HEK293 (cell line): ENCODE results near the gene NPNT.

ENCODE experiments used
- CTCF ChIA-PET: fragments of 350-600 bp; formaldehyde crosslinking; extraction: SDS; loops from one replicate; lab custom pipeline; 2021; ENCODE audit warnings: antibody characterized with exemption; lab: Yijun Ruan, JAX
- POLR2A ChIA-PET: fragments of 300-600 bp; formaldehyde crosslinking; extraction: SDS; loops from one replicate; lab custom pipeline; 2020; ENCODE audit warnings: antibody characterized with exemption, inconsistent platforms; lab: Yijun Ruan, JAX
- H3K27ac ChIP-seq: fragments of 200-500 bp; sonication (Bioruptor generic); 2 replicates; pipeline ENCODE4 v1.5.1; 2014; ENCODE audit warnings: low read depth, low read length, control low read depth, inconsistent platforms; ENCODE audit errors: extremely low read depth
- H3K36me3 ChIP-seq, 2 experiments: fragments of 200-500 bp in 1 of 2; sonication (Bioruptor generic) in 1 of 2; 1 replicate in 1 of 2; 2 replicates in 1 of 2; pipeline ENCODE4 v1.5.1; 2014 to 2017; ENCODE audit warnings: inconsistent platforms in 2 of 2, low read length in 2 of 2; ENCODE audit not compliant: control insufficient read depth in 2 of 2, insufficient read depth in 1 of 2
- H3K4me1 ChIP-seq: fragments of 200-500 bp; sonication (Bioruptor generic); 2 replicates; pipeline ENCODE4 v1.5.1; 2014; ENCODE audit warnings: mild to moderate bottlenecking, low read length, inconsistent platforms; ENCODE audit not compliant: control insufficient read depth, insufficient read depth
- H3K4me3 ChIP-seq: 2 replicates; pipeline ENCODE4 v1.5.1; 2011; ENCODE audit warnings: low read depth, mild to moderate bottlenecking, control low read depth, low read length, moderate library complexity
- H3K9me3 ChIP-seq: fragments of 200-500 bp; sonication (Bioruptor generic); 2 replicates; pipeline ENCODE4 v1.5.1; 2014; ENCODE audit warnings: low read depth, low read length, inconsistent platforms; ENCODE audit not compliant: control insufficient read depth, insufficient read depth
- AEBP2 ChIP-seq: fragments of 450-650 bp; formaldehyde crosslinking; IDR thresholded peaks from 2 replicates; pipeline ENCODE4 v1.5.1; 2016; ENCODE audit warnings: missing biosample characterization, missing genetic modification characterization, borderline replicate concordance
- EGR2 ChIP-seq: fragments of 450-650 bp; formaldehyde crosslinking; IDR thresholded peaks from 2 replicates; pipeline ENCODE4 v1.5.1; 2016; ENCODE audit warnings: low read depth, missing biosample characterization, missing genetic modification characterization
- HOXD13 ChIP-seq: sonication (generic); formaldehyde crosslinking; IDR thresholded peaks from 2 replicates; pipeline ENCODE4 v1.8.0; 2022; ENCODE audit warnings: missing genetic modification reagents, borderline replicate concordance
- IKZF3 ChIP-seq: fragments of 450-650 bp; IDR thresholded peaks from 2 replicates; pipeline ENCODE4 v1.5.0; 2018; ENCODE audit warnings: missing biosample characterization, mild to moderate bottlenecking, missing genetic modification characterization, moderate library complexity
- OSR2 ChIP-seq: fragments of 450-650 bp; formaldehyde crosslinking; IDR thresholded peaks from 2 replicates; pipeline ENCODE4 v1.5.1; 2016; ENCODE audit warnings: missing biosample characterization, missing genetic modification characterization
- OVOL3 ChIP-seq: fragments of 450-650 bp; formaldehyde crosslinking; IDR thresholded peaks from 2 replicates; pipeline ENCODE4 v1.5.1; 2016; ENCODE audit warnings: missing biosample characterization, missing genetic modification characterization
- ZNF175 ChIP-seq: fragments of 450-650 bp; formaldehyde crosslinking; IDR thresholded peaks from 2 replicates; pipeline ENCODE4 v1.5.1; 2016; ENCODE audit warnings: missing biosample characterization, missing genetic modification characterization
- ZNF23 ChIP-seq: fragments of 450-650 bp; formaldehyde crosslinking; IDR thresholded peaks from 2 replicates; pipeline ENCODE4 v1.5.1; 2016; ENCODE audit warnings: missing biosample characterization, missing genetic modification characterization, borderline replicate concordance
- ZNF274 ChIP-seq, 2 experiments: fragments of 200-500 bp in 1 of 2; fragments of 450-650 bp in 1 of 2; sonication (Bioruptor generic) in 1 of 2; formaldehyde crosslinking in 1 of 2; IDR thresholded peaks; 2 replicates each; pipeline versions ENCODE4 v1.5.1 to v1.6.1; 2014 to 2016; ENCODE audit warnings: borderline replicate concordance in 1 of 2, inconsistent platforms in 1 of 2, low read length in 1 of 2, missing biosample characterization in 1 of 2, missing genetic modification characterization in 1 of 2
- ZNF362 ChIP-seq: fragments of 450-650 bp; formaldehyde crosslinking; IDR thresholded peaks from 2 replicates; pipeline ENCODE4 v1.5.1; 2016; ENCODE audit warnings: missing biosample characterization, missing genetic modification characterization
- ZNF416 ChIP-seq: fragments of 450-650 bp; formaldehyde crosslinking; IDR thresholded peaks from 2 replicates; pipeline ENCODE4 v1.5.1; 2016; ENCODE audit warnings: missing biosample characterization, missing genetic modification characterization
- ZNF473 ChIP-seq: fragments of 450-650 bp; formaldehyde crosslinking; IDR thresholded peaks from 2 replicates; pipeline ENCODE4 v1.5.1; 2017; ENCODE audit warnings: missing biosample characterization, missing genetic modification characterization
- ZNF555 ChIP-seq: fragments of 450-650 bp; formaldehyde crosslinking; conservative IDR thresholded peaks from 2 replicates; pipeline ENCODE4 v1.5.1; 2017; ENCODE audit warnings: missing biosample characterization, mild to moderate bottlenecking, missing genetic modification characterization, inconsistent platforms
- ZNF623 ChIP-seq: fragments of 450-650 bp; formaldehyde crosslinking; IDR thresholded peaks from 2 replicates; pipeline ENCODE4 v1.5.1; 2016; ENCODE audit warnings: missing biosample characterization, missing genetic modification characterization
- ZNF626 ChIP-seq: fragments of 450-650 bp; sonication (Bioruptor Pico); formaldehyde crosslinking; IDR thresholded peaks from 2 replicates; pipeline ENCODE4 v1.5.1; 2018; ENCODE audit warnings: missing biosample characterization, missing genetic modification characterization, inconsistent platforms
- ZNF629 ChIP-seq: fragments of 450-650 bp; formaldehyde crosslinking; IDR thresholded peaks from 2 replicates; pipeline ENCODE4 v1.5.1; 2017; ENCODE audit warnings: missing biosample characterization, missing genetic modification characterization
- ZNF660 ChIP-seq: fragments of 450-650 bp; IDR thresholded peaks from 2 replicates; pipeline ENCODE4 v1.5.1; 2018; ENCODE audit warnings: missing biosample characterization, mild to moderate bottlenecking, missing genetic modification characterization
- ZNF701 ChIP-seq: fragments of 450-650 bp; formaldehyde crosslinking; IDR thresholded peaks from 2 replicates; pipeline ENCODE4 v1.5.1; 2016; ENCODE audit warnings: missing biosample characterization, missing genetic modification characterization
- ZNF707 ChIP-seq: fragments of 450-650 bp; formaldehyde crosslinking; IDR thresholded peaks from 2 replicates; pipeline ENCODE4 v1.5.1; 2016; ENCODE audit warnings: missing biosample characterization, missing genetic modification characterization
- ZNF777 ChIP-seq: fragments of 450-650 bp; formaldehyde crosslinking; IDR thresholded peaks from 2 replicates; pipeline ENCODE4 v1.5.1; 2017; ENCODE audit warnings: missing biosample characterization, missing genetic modification characterization, borderline replicate concordance
- ZNF837 ChIP-seq: fragments of 450-650 bp; formaldehyde crosslinking; IDR thresholded peaks from 2 replicates; pipeline ENCODE4 v1.5.1; 2016; ENCODE audit warnings: missing biosample characterization, missing genetic modification characterization
- ZSCAN16 ChIP-seq: fragments of 450-650 bp; formaldehyde crosslinking; IDR thresholded peaks from 2 replicates; pipeline ENCODE4 v1.5.1; 2016; ENCODE audit warnings: missing biosample characterization, missing genetic modification characterization
- TF ChIP-seq, protein P1 (sequence below): fragments of 450-650 bp; formaldehyde crosslinking; IDR thresholded peaks from 2 replicates; pipeline ENCODE4 v1.5.1; 2016; ENCODE audit warnings: missing biosample characterization, missing genetic modification characterization
- TF ChIP-seq, protein P2 (sequence below): fragments of 450-650 bp; formaldehyde crosslinking; IDR thresholded peaks from 2 replicates; pipeline ENCODE4 v1.5.1; 2016; ENCODE audit warnings: missing biosample characterization, missing genetic modification characterization, low read depth
- TF ChIP-seq, protein P3 (sequence below): fragments of 450-650 bp; formaldehyde crosslinking; IDR thresholded peaks from 2 replicates; pipeline ENCODE4 v1.5.1; 2017; ENCODE audit warnings: missing biosample characterization, mild to moderate bottlenecking, missing genetic modification characterization, moderate library complexity
- TF ChIP-seq, protein P4 (sequence below): fragments of 450-650 bp; IDR thresholded peaks from 2 replicates; pipeline ENCODE4 v1.5.1; 2018; ENCODE audit warnings: missing biosample characterization, missing genetic modification characterization

Gene NPNT

DNA sequence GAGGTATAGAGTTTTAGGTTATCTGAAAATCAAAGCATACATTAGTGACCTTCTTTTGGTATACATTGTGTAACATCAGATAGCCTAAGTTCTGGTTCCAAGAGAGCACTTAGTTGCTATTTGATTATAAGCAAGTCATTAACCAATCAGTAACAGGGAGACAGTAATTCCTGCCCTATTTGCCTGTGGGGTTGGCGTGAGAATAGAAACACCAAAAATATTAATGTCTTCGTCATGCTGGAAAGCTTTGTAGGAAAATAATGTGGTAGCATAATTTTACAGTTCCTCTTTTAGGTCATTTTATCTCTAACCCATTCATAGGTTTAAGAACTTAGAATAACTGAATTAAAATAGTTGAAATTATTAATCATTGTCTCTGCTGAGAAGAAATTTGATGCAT lies 37.8 kb downstream of the NPNT start:
- Histone ChIP-seq H3K36me3 (no peaks in the 10 kb centered on the region; a peak in 1 of 3 replicates), H3K4me1 (no peaks in the 10 kb centered on the region), H3K27ac (no peak overlapping the region), H3K4me3 (no peak overlapping the region), H3K9me3 (no peaks in the 10 kb centered on the region)
- POLR2A ChIA-PET: no interaction called here
- CTCF ChIA-PET: no interaction called here
- TF ChIP-seq, protein P1, sequence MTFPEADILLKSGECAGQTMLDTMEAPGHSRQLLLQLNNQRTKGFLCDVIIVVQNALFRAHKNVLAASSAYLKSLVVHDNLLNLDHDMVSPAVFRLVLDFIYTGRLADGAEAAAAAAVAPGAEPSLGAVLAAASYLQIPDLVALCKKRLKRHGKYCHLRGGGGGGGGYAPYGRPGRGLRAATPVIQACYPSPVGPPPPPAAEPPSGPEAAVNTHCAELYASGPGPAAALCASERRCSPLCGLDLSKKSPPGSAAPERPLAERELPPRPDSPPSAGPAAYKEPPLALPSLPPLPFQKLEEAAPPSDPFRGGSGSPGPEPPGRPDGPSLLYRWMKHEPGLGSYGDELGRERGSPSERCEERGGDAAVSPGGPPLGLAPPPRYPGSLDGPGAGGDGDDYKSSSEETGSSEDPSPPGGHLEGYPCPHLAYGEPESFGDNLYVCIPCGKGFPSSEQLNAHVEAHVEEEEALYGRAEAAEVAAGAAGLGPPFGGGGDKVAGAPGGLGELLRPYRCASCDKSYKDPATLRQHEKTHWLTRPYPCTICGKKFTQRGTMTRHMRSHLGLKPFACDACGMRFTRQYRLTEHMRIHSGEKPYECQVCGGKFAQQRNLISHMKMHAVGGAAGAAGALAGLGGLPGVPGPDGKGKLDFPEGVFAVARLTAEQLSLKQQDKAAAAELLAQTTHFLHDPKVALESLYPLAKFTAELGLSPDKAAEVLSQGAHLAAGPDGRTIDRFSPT (tag by site-specific recombination): no peak
- TF ChIP-seq ZNF837 (no peak), ZNF660 (no peak), ZNF623 (no peak), ZNF626 (no peak), ZSCAN16 (tag by site-specific recombination) (no peak), EGR2 (tag by site-specific recombination) (no peak), IKZF3 (tag by site-specific recombination) (no peak), ZNF707 (no peak), ZNF416 (tag by site-specific recombination) (no peak), ZNF362 (tag by site-specific recombination) (no peak)
- TF ChIP-seq, protein P2, sequence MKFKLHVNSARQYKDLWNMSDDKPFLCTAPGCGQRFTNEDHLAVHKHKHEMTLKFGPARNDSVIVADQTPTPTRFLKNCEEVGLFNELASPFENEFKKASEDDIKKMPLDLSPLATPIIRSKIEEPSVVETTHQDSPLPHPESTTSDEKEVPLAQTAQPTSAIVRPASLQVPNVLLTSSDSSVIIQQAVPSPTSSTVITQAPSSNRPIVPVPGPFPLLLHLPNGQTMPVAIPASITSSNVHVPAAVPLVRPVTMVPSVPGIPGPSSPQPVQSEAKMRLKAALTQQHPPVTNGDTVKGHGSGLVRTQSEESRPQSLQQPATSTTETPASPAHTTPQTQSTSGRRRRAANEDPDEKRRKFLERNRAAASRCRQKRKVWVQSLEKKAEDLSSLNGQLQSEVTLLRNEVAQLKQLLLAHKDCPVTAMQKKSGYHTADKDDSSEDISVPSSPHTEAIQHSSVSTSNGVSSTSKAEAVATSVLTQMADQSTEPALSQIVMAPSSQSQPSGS: no peak
- TF ChIP-seq, protein P3, sequence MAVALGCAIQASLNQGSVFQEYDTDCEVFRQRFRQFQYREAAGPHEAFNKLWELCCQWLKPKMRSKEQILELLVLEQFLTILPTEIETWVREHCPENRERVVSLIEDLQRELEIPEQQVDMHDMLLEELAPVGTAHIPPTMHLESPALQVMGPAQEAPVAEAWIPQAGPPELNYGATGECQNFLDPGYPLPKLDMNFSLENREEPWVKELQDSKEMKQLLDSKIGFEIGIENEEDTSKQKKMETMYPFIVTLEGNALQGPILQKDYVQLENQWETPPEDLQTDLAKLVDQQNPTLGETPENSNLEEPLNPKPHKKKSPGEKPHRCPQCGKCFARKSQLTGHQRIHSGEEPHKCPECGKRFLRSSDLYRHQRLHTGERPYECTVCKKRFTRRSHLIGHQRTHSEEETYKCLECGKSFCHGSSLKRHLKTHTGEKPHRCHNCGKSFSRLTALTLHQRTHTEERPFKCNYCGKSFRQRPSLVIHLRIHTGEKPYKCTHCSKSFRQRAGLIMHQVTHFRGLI (tag by site-specific recombination): no peak

DNA sequence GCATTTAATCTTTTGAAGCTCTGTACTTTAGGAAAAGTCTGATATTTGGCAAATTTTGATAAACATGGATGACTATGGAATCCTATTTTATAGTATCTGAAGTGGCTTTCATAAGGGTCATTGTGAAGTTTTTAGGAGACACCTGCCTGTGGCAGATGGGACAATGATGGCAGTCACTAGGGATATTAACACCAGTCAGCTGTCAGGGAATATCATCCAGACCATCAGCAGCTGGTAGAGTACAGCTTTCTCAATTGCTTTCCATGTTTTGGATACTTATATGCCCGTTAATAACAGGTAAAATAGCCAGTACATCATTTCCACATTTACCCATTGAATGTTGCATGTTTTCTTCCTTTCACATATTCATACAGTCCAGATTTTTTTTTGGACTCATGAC lies 39.1 kb downstream of the NPNT start:
- ChIA-PET CTCF (no interaction called here), POLR2A (no interaction called here)
- Histone ChIP-seq H3K36me3 (no peaks in the 10 kb centered on the region), H3K4me3 (no peak overlapping the region), H3K27ac (no peak overlapping the region), H3K9me3 (no peaks in the 10 kb centered on the region), H3K4me1 (no peaks in the 10 kb centered on the region)
- TF ChIP-seq, protein P4, sequence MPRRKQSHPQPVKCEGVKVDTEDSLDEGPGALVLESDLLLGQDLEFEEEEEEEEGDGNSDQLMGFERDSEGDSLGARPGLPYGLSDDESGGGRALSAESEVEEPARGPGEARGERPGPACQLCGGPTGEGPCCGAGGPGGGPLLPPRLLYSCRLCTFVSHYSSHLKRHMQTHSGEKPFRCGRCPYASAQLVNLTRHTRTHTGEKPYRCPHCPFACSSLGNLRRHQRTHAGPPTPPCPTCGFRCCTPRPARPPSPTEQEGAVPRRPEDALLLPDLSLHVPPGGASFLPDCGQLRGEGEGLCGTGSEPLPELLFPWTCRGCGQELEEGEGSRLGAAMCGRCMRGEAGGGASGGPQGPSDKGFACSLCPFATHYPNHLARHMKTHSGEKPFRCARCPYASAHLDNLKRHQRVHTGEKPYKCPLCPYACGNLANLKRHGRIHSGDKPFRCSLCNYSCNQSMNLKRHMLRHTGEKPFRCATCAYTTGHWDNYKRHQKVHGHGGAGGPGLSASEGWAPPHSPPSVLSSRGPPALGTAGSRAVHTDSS: no peak
- TF ChIP-seq OSR2 (no peak), ZNF701 (no peak), AEBP2 (tag by site-specific recombination) (no peak), OVOL3 (tag by site-specific recombination) (no peak), ZNF555 (no peak), ZNF23 (no peak), ZNF660 (no peak), HOXD13 (CRISPR knock-in tag) (no peak), ZNF777 (tag by site-specific recombination) (no peak), ZNF629 (tag by site-specific recombination) (no peak), ZNF175 (no peak), ZNF473 (tag by site-specific recombination) (no peak), ZNF274 (IDR thresholded peaks at IDR 0.05; ENCODE audit: low read length) (no peak), ZNF274 (tag by site-specific recombination; IDR thresholded peaks at IDR 0.05; ENCODE audit: borderline replicate concordance) (no peak)
